ENCODE results near the gene CBARP.

Gene CBARP

GRCh38 chr19:1274852-1275259 is 37.1 kb upstream of the CBARP start:
- no peak for DNase-seq (ENCODE audit: low read depth)
- TF ChIP-seq CTCF (conservative IDR thresholded peaks at IDR 0.05; ENCODE audit: low read depth, low read length) = no peak
- H3K4me3 ChIP-seq (ENCODE audit: low read length) = peak overlapping the region; percentile 24

- no peak for TF ChIP-seq CTCF (conservative IDR thresholded peaks at IDR 0.05; ENCODE audit: low read depth, low read length)
- no peak overlapping the region for H3K4me3 ChIP-seq (ENCODE audit: low read length)
- no peak for DNase-seq (ENCODE audit: low read depth)
Measured at GRCh38 chr19:1274081-1274851, 36.5 kb upstream of the CBARP start.

- no peak for DNase-seq (ENCODE audit: low read depth)
- no peak overlapping the region for H3K4me3 ChIP-seq (ENCODE audit: low read length)
- TF ChIP-seq CTCF (conservative IDR thresholded peaks at IDR 0.05; ENCODE audit: low read depth, low read length) = no peak
Measured at GRCh38 chr19:1273263-1274041, 35.6 kb upstream of the CBARP start.

GRCh38 chr19:1272423-1273262 is 34.8 kb upstream of the CBARP start:
- no peak for DNase-seq (ENCODE audit: low read depth)
- TF ChIP-seq CTCF (conservative IDR thresholded peaks at IDR 0.05; ENCODE audit: low read depth, low read length) = no peak
- no peak overlapping the region for H3K4me3 ChIP-seq (ENCODE audit: low read length)

GRCh38 chr19:1271528-1272422 is 34.0 kb upstream of the CBARP start:
- TF ChIP-seq CTCF (conservative IDR thresholded peaks at IDR 0.05; ENCODE audit: low read depth, low read length) = no peak
- H3K4me3 ChIP-seq (ENCODE audit: low read length) = no peak overlapping the region
- no peak for DNase-seq (ENCODE audit: low read depth)

- H3K4me3 ChIP-seq (ENCODE audit: low read length) = peak overlapping the region; percentile 69
- no peak for DNase-seq (ENCODE audit: low read depth)
- no peak for TF ChIP-seq CTCF (conservative IDR thresholded peaks at IDR 0.05; ENCODE audit: low read depth, low read length)
Measured at GRCh38 chr19:1270854-1271527, 33.2 kb upstream of the CBARP start.

All from retinal pigment epithelial cell (primary cell).